ENCODE measurements around the gene ANAPC5.
"Not testable (repeated sequence)": the region's sequence is repeated elsewhere in the genome, so short reads cannot be mapped to it uniquely, and the experiment has no call there.

Gene ANAPC5

DNA sequence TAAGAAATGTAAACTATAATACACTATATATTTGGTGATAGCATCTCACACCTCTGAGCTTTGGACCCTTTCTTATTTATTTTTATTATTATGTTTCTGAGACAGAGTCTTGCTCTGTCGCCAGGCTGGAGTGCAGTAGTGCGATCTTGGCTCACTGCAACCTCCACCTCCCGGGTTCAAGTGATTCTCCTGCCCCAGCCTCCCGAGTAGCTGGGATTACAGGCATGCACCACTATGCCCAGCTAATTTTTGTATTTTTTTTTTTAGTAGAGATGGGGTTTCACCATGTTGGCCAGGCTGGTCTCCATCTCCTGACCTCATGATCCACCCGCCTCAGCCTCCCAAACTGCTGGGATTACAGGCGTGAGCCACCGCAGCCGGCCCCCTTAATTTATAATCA is 44.8 kb downstream of the ANAPC5 start:
- not testable (repeated sequence) for DNase-seq

- DNase-seq, result no peak
These were observed 47.9 kb downstream of the ANAPC5 start for GRCh38 chr12:121304306-121304705.

DNA sequence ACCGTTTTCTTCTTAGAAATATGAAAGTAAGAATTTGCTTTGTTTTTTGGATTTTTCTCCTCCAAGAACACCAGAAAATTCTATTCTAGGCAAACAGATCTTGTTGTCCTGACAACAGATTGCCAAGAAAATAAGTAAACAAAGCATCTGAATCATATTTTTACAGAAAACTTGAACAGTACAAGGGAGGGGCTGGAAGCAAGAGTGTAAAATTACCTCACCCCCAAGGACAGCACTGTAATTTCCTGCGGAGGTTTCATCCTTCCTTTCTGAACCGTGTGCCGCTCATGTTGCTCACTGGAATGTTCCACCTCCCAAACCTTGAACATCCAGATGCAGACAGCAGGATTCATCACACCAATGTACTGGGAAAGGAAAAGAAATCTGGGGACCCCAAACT is 50.3 kb downstream of the ANAPC5 start:
- no peak for DNase-seq

DNA sequence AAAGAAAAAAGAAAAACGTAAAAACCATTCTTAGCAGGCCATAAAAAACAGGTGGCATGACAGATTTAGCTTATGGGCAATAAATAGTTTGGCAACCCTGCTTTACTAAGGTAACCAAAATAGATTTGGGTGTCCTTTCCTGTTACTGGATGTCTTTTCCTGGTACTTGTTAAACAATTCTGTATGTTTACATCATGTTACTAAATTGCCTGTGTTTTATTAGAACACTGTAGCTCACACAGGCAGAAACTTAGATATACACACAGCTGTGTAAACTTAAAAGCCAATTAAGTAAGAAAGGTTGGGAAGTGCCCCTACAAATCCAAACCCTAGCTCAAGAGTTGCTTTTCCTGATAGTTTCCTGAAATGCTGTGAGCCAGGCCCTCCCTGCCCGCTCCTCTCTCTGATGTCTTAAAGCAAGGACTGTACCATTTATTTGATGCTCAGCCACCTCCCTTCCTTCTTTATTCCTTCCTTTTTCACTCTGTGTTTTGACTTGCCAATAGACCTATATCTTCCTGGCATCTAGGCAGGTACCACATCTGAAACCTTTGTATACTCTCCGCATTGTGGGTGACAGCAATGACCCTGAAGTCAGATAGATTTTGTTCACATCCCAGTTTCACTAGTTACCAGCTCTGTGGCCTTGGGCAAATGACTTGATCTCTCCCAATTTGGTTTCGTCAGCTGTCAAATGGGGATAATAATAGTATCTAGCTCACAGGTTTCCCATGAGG is 52.0 kb downstream of the ANAPC5 start:
- no peak for DNase-seq

- no peak for DNase-seq
These were observed 52.5 kb downstream of the ANAPC5 start for GRCh38 chr12:121299662-121300061.

DNA sequence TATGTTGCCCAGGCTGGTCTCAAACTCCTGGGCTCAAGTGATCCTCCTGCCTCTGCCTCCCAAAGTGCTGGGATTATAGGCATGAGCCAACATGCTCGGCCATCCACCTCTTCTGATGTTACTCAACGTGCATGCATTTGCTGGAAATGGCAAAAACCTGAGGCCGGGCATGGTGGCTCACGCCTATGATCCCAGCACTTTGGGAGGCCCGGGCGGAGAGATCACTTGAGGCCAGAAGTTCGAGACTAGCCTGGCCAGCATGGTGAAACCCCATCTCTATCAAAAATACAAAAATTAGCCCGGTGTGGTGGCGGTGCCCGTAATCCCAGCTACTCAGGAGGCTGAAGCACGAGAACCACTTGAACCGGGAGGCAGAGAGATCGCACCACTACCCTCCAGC is 53.8 kb downstream of the ANAPC5 start:
- DNase-seq, result not testable (repeated sequence)

DNA sequence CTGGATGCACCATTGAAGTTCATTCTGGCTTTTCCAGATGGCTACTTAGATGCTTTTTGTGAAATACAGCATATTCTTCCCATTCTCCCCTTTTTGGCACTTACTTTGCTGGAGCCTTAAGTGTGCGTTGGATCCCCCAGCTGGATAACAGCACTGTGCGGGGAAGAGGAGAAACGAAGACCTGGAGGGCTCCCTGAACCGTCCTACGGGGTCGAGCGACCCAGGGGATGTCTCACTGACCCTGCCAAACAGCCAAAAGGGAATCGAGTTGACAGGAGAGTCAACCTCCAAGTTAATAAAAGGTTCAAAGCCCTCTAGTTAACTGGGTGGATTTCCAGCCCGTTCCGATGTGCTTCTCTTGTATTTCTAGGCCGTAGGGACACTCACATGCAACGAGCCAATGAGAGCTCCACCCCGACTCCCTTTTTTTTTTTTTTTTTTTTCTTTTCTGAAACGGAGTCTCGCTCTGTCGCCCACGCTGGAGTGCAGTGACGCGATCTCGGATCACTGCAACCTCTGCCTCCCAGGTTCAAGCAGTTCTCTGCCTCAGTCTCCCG is 54.7 kb downstream of the ANAPC5 start:
- peak; percentile 15 for DNase-seq

DNA sequence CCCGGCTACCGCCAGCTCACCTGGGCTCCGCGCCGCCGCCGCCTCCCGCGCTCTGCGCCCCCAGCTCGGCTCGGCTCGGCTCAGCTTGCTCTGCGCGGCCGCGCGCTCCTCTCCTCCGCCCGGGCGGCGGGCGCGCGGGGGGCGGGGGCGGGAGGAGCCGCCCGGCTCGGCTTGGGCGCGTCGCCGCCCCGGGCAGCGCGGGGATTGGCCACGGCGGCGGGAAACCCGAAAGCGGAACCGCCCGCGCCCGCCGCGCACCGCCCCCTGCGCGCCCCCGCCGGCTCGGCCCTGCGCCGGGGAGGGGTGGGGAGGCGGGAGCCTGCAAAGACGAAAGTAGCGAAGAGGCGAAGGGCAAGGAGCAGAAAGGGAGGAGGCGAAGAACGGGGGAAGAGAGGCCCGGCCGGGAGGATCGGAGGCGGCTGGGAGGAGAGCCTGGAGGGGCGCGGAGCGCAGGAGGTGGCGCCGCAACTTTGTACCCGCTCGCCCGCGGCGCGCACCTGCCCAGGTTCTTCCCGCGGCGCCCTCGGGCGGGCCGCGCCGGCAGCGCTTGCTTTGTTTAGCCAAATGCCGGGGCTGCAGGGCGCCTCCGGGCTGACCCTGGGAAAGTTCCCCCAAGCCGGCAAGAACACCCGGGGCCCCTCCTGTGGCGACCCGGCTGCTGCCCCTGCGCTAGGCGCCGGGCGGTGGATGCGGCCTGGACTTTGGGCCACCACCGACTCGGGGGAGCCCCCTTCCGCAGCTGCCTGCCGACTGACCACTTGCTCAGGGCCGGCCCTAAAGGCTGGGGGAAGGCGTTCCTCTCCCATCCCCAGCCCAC is 55.4 kb downstream of the ANAPC5 start, which contains the start of gene CAMKK2:
Gene CAMKK2, minus strand, starts transcription at position 92 of the 817 bp plus-strand sequence. CDS start 22,183 bp downstream, outside the sequence.
- DNase-seq, result peak; percentile 86

- peak; percentile 7 for DNase-seq
These were observed 56.2 kb downstream of the ANAPC5 start for GRCh38 chr12:121295746-121296617.

GRCh38 chr12:121295116-121295745 is 57.0 kb downstream of the ANAPC5 start:
- peak; percentile 4 for DNase-seq

GRCh38 chr12:121294151-121294889 is 57.9 kb downstream of the ANAPC5 start:
- DNase-seq, result no peak

- DNase-seq, result no peak
These were observed 58.6 kb downstream of the ANAPC5 start for GRCh38 chr12:121293603-121294002.

GRCh38 chr12:121290410-121290809 is 61.8 kb downstream of the ANAPC5 start:
- no peak for DNase-seq

GRCh38 chr12:121289962-121290361 is 62.2 kb downstream of the ANAPC5 start:
- DNase-seq, result no peak

DNA sequence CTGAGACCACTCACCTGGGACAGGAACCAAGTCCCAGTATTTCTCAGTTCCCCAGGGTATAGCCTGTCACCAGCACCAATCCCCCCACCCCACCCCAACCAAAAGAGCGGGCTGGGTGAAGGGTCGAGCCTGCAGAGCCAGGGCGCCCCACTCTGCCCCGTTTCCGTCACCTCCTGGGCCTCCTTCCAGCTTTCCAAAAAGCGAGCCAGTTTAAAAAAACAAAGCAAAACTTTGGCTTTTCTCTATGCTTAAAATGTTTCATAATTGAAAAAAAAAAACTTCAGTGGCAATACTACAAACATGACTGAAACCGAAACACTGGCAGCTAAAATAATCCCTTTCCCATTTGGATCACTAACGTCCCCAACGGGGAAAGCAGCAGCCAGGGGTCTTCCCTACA is 63.2 kb downstream of the ANAPC5 start:
- no peak for DNase-seq

GRCh38 chr12:121288158-121288845 is 63.9 kb downstream of the ANAPC5 start:
- DNase-seq, result no peak

DNA sequence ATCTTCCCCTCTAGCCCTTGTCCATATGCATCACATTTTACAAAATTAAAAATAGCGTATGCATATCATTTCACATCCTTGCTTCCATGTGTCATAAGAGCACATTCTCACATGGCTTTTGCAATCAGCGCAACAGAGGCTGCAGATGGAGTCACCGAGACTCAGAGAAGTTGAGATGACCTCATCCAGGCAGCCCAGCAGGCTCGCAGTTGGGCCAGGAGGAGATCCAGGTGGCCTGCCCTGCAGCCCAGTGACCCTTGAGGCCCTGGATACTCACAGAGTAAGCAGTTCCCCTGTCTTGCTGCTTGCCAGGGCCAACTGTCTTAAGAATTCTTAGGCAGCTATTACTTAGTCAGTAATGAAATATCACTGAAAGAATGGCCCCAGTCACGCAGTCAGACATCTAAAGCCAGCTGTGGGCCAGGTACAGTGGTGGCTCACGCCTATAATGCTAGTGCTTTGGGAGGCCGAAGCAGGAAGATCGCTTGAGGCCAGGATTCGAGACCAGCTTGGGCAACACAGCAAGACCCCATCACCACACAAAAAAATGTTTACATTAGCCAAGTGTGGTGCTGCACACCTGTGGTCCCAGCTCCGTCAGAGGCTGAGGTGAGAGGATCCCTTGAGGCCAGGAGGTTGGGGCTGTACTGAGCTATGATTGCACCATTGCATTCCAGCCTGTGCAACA is 64.8 kb downstream of the ANAPC5 start:
- peak; percentile 25 for DNase-seq

- DNase-seq, result no peak
These were observed 66.4 kb downstream of the ANAPC5 start for GRCh38 chr12:121285856-121286255.

GRCh38 chr12:121284551-121285390 is 67.4 kb downstream of the ANAPC5 start:
- DNase-seq, result no peak

Measured in fibroblast of skin of scalp (primary cell).